Right lobe of liver (tissue), 6 donors: ENCODE measurements around the gene PRPF6. TPM values are rescaled to one million over a fixed set of nuclear protein-coding genes. Genes with fewer than 3 reads are reported as not detected.

Experiments
- ATAC-seq, 4 donors: fragments of 200-7000 bp; cut with Tn5 transposase; one replicate each; pipeline ENCODE4 v1.9.1; 2020; ENCODE audit warnings: mild to moderate bottlenecking in 4 of 4, moderate library complexity in 4 of 4
- DNase-seq, 3 donors: peaks; one replicate each; pipeline ENCODE4 v3.0.0-alpha.2; 2020
- H3K27ac ChIP-seq, 3 donors: fragments of 200-600 bp; one replicate each; pipeline ENCODE4 v1.8.0; 2022
- H3K27me3 ChIP-seq, 2 donors: fragments of 200-600 bp; one replicate each; pipeline ENCODE4 v1.8.0; 2022
- H3K36me3 ChIP-seq, 4 donors: fragments of 200-600 bp; sonication (generic) in 1 of 4; one replicate each; pipeline versions ENCODE4 v1.5.1 to v1.8.0; 2017 to 2022; ENCODE audit warnings: control low read depth in 1 of 4
- H3K4me1 ChIP-seq, 4 donors: fragments of 200-600 bp; sonication (generic) in 1 of 4; one replicate each; pipeline versions ENCODE4 v1.5.1 to v1.8.0; 2017 to 2022; ENCODE audit warnings: control low read depth in 1 of 4
- H3K4me3 ChIP-seq, 3 donors: fragments of 200-600 bp; one replicate each; pipeline ENCODE4 v1.8.0; 2022
- H3K9me3 ChIP-seq, 4 donors: fragments of 200-600 bp; sonication (generic) in 1 of 4; one replicate each; pipeline versions ENCODE4 v1.5.1 to v1.8.0; 2017 to 2022; ENCODE audit warnings: control low read depth in 1 of 4
- POLR2A ChIP-seq: fragments of 450-650 bp; IDR thresholded peaks from one replicate; pipeline ENCODE4 v1.6.1; 2017; ENCODE audit warnings: antibody characterized with exemption, mild to moderate bottlenecking
- WGBS: methylation state at CpG from one replicate; pipeline ENCODE4 v1.1.6; 2018; ENCODE audit warnings: low coverage, low lambda C conversion rate; ENCODE audit not compliant: insufficient coverage; ENCODE audit errors: missing lambda C conversion rate; 5-methylcytosine and 5-hydroxymethylcytosine counted together
- intact Hi-C, 2 donors: fragments of 100-400 bp; cut with DNase I; formaldehyde crosslinking; loops; one replicate each; pipeline versions ENCODE4 v1.11.2 to v1.14.1; 2022
- total RNA-seq, 6 experiments: library from RNA; depleted of rRNA in 2 of 6; stranded (reverse); fragments of >200 nt in 2 of 6; fragmentation: NEBNext Ultra II Directional in 3 of 6; extraction: Animal tissue kit (Norgen Biotek cat#: 25700) in 3 of 6; gene quantifications; one replicate each; pipeline versions ENCODE4 v1.1.0 to v1.2.4, GENCODE V29; 2016 to 2023
- TF ChIP-seq, protein P1 (sequence below), 4 donors: fragments of 200-600 bp in 3 of 4; fragments of 450-650 bp in 1 of 4; IDR thresholded peaks; one replicate each; pipeline versions ENCODE4 v1.5.1 to v1.8.0; 2016 to 2022; ENCODE audit warnings: antibody characterized with exemption in 4 of 4, mild to moderate bottlenecking in 2 of 4
- donor health status: DM: no; HTN: yes; CAD: no.
- donor health status: DM: no; HTN: no; CAD: no.
- donor health status: DM: no; HTN: no; CAD: no.
- donor health status: DM: no; HTN: yes; CAD: no.
- donor health status: DM: no; HTN: yes; CAD: no.

PRPF6 gene
- total RNA-seq, 6 experiments from 2014 or later: 21.7 to 28.9 (median 24.4) TPM

DNA sequence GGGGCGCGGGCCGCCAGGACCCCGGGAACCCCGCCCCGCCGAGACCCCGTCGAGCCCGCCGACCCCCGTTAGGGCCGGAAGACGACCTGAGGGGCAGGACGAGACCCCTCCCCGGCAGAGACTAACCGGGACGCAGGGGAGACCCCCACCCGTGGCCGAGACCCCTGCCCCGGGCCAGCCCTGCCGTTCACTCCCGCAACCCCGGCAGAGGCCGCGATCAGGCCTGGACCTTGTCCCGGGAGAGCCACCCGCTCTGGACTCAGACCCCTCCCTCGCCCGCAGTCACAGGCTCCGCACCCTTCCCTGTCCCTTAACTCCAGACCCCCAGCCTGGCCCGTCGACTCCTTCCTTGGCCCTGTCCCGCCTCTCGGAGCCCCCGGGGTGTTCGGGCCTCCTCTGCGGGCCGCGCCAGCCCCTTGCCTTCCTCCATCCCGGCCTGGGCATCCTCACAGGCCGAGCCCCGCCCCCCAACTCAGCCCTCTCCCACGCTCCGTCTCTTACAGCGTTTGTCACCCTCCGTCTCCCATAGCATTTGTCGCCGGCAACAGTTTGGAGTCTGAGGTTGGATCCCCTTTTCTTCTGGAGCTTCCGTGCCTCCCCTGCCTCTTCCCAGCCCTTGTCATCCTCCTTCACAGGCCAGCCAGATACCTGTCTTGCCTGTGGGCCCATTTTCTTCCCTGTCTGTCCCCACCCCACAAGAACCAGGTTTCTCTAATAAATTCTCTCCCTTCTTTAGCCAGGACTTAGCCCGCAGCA lies 82.6 kb downstream of the PRPF6 start:
- no peaks in the 10 kb centered on the region for H3K27me3 ChIP-seq
- TF ChIP-seq POLR2A: no peak
- TF ChIP-seq, protein P1, sequence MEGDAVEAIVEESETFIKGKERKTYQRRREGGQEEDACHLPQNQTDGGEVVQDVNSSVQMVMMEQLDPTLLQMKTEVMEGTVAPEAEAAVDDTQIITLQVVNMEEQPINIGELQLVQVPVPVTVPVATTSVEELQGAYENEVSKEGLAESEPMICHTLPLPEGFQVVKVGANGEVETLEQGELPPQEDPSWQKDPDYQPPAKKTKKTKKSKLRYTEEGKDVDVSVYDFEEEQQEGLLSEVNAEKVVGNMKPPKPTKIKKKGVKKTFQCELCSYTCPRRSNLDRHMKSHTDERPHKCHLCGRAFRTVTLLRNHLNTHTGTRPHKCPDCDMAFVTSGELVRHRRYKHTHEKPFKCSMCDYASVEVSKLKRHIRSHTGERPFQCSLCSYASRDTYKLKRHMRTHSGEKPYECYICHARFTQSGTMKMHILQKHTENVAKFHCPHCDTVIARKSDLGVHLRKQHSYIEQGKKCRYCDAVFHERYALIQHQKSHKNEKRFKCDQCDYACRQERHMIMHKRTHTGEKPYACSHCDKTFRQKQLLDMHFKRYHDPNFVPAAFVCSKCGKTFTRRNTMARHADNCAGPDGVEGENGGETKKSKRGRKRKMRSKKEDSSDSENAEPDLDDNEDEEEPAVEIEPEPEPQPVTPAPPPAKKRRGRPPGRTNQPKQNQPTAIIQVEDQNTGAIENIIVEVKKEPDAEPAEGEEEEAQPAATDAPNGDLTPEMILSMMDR (IDR thresholded peaks at IDR 0.05): no peak
- ATAC-seq (peak in 3 of 4 donors; percentile 0 to 3 (median 3)), DNase-seq (peak in 1 of 3 donors; percentile 76)
- no peaks in the 10 kb centered on the region for H3K36me3 ChIP-seq
- intact Hi-C loops: no loop called here
- H3K4me1 ChIP-seq: peaks cover 0 to 42% (median 17%) of the 10 kb centered on the region in 4 donors
- peak overlapping the region; percentile 69 to 97 (median 87) for H3K4me3 ChIP-seq
- H3K27ac ChIP-seq: peak overlapping the region; percentile 60 to 84 (median 84)
- WGBS: 3% methylated on average over 21 of the region's 51 CpGs
- H3K9me3 ChIP-seq: no peaks in the 10 kb centered on the region

DNA sequence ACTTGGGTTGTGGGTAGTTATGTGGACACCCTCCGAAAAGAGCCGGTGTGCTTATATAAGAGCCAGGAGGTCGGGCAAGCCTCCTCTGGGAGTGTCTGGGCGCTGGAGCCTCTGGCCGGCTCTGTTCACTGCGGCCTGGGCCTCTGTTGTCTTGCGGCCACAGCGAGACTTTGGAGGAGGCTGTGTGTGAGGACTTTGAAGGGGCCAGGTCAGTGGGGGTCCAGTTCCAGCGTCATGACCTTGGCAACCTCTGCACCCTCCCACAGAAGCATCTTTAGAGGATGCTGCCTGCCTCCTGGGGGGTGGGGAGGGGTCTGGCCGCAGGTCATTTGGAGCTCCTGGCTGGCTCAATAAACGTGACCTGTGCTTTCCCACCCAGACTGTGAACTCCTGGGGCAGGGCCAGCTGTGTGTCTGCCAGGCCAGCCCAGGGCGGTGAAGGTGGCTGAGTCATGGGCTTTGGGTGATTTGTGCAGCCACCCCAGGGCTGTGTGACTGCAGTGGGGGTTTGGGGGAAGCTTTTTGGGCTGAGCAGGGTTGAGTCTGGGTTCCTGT lies 83.3 kb downstream of the PRPF6 start:
- H3K4me3 ChIP-seq: peak overlapping the region; percentile 69 to 97 (median 87)
- 18% methylated on average over 8 of the region's 12 CpGs for WGBS

DNA sequence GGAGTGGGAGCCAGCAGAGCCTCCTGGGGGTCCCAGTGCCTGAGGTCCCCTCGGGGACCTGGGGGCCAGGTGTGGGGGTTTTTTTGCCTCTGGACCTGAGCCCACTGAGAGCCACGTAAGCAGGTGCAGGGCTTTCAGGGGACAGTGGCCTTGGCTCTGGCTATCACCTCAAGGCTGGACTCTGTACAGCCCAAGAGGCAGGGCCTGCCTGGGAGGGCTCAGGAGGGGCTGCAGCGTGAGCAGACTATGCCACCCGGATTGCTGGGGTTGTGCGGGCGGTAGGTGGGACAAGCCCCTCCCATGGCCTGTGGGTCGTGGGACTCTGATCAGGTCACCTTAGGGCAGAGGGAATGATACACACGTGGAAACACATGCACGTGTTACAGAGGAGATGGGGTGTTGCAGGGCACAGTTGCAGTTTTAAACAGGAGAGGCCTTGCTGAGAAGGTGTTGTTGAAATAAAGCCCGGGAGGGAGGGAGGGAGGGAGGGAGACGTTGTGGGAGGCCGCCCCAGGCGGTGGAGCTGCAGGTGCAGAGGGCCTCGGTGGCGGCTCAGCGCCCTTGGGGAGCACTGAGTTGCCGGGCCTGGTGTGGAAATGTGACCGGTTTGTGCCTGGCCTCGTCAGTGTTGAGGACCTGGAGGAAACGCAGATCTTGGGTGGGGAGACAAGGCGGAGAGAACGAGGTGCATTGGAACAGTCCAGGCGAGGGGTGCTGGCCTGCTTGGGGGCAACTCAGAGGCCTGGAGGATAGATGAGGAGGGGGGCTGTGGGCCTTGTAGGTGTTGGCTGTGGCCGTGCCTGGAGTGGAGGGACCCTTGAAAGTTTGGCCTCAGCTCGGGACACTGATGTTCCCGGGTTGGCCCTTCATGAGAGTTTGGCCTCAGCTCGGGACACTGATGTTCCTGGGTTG lies 84.4 kb downstream of the PRPF6 start:
- ATAC-seq (peak; percentile 17 to 66 (median 37)), DNase-seq (peak in 2 of 3 donors; percentile 96)
- WGBS: 10% methylated on average over 22 of the region's 27 CpGs
- intact Hi-C loops: no loop called here
- H3K9me3 ChIP-seq: no peaks in the 10 kb centered on the region
- peak overlapping the region; percentile 33 to 84 (median 60) for H3K27ac ChIP-seq
- H3K4me3 ChIP-seq: peak overlapping the region in 1 of 3 donors; percentile 69
- H3K36me3 ChIP-seq: no peaks in the 10 kb centered on the region
- TF ChIP-seq, protein P1 (IDR thresholded peaks at IDR 0.05): no peak
- no peak for TF ChIP-seq POLR2A
- H3K27me3 ChIP-seq: no peaks in the 10 kb centered on the region
- peaks cover 0 to 42% (median 17%) of the 10 kb centered on the region in 4 donors for H3K4me1 ChIP-seq

More for the DNA sequence above, 83.3 kb downstream of the PRPF6 start:
- TF ChIP-seq POLR2A: peak; percentile 19
- TF ChIP-seq, protein P1 (IDR thresholded peaks at IDR 0.05): no peak
- peak; percentile 82 to 94 (median 92) for DNase-seq
- ATAC-seq: peak; percentile 37 to 50 (median 44)
- Histone ChIP-seq H3K9me3 (no peaks in the 10 kb centered on the region), H3K4me1 (peaks cover 0 to 42% (median 17%) of the 10 kb centered on the region in 4 donors), H3K27ac (peak overlapping the region; percentile 33 to 84 (median 60)), H3K36me3 (no peaks in the 10 kb centered on the region), H3K27me3 (no peaks in the 10 kb centered on the region)
- intact Hi-C loops: no loop called here

DNA sequence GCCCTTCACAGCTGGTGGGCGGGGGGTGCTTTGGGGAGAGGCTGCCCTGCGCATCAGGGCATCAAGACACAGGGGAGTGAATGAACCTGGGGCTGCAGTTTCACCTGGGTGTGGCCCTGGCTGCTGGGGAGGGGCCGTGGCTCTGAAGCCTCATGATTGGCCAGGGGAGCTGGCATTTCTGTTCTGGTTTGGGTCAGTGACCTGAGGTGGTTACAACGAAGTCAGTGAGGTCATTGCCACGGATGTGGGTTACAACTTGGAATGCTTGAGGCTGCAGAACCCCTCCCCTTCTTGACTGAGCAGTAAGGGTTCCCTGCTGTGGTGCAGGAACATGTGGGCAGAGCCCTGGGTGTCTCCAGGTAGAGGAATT lies 85.0 kb downstream of the PRPF6 start:
- Histone ChIP-seq H3K36me3 (peaks cover 0 to 5% (median 0%) of the 10 kb centered on the region in 4 donors), H3K9me3 (no peaks in the 10 kb centered on the region), H3K27ac (peak overlapping the region in 1 of 3 donors; percentile 84), H3K4me3 (peak overlapping the region in 2 of 3 donors; percentile 6 to 50), H3K4me1 (peaks cover 0 to 42% (median 17%) of the 10 kb centered on the region in 4 donors), H3K27me3 (no peaks in the 10 kb centered on the region)
- DNase-seq (peak; percentile 77 to 92 (median 92)), ATAC-seq (peak; percentile 50 to 63 (median 54))
- WGBS: 0% methylated on average over 2 of the region's 5 CpGs
- no peak for TF ChIP-seq POLR2A
- TF ChIP-seq, protein P1 (IDR thresholded peaks at IDR 0.05): no peak
- intact Hi-C loops: no loop called here
